NCI-H2227 (cell line): Measurements from ENCODE around the gene FAM118B.
A peak's percentile ranks its signal among the peaks of the same experiment; 100 is the strongest.
"Not testable (repeated sequence)": the region's sequence is repeated elsewhere in the genome, so short reads cannot be mapped to it uniquely, and the experiment has no call there.

ENCODE experiments used
- DNase-seq: peaks from one replicate; lab custom pipeline; 2025; ENCODE audit not compliant: unreplicated experiment; lab: John Stamatoyannopoulos, UW

FAM118B gene

GRCh38 chr11:126308771-126309170, 97.2 kb downstream of the FAM118B start:
- not testable (repeated sequence) for DNase-seq

- DNase-seq = peak; percentile 68
Measured at GRCh38 chr11:126310200-126310991, 98.8 kb downstream of the FAM118B start.

- no peak for DNase-seq
Measured at GRCh38 chr11:126310992-126311310, 99.4 kb downstream of the FAM118B start.

GRCh38 chr11:126311401-126312291, 100.1 kb downstream of the FAM118B start:
- no peak for DNase-seq
